Bronchial epithelial cell (primary cell): Measurements from ENCODE around the gene ERBB4. TPM values are rescaled to one million over a fixed set of nuclear protein-coding genes. Genes with fewer than 3 reads are reported as not detected.

ENCODE experiments used
- DNase-seq: peaks from one replicate; pipeline ENCODE4 v3.0.0-alpha.2; 2010; ENCODE audit warnings: low read depth
- FAIRE-seq: peaks from 2 replicates; lab custom pipeline; 2011; peaks lifted over from hg19 to GRCh38; lab: Jason Lieb, UNC
- H3K27me3 ChIP-seq: 2 replicates; pipeline ENCODE4 v1.5.1; 2011; ENCODE audit warnings: low read length; ENCODE audit not compliant: control insufficient read depth, insufficient read depth
- H3K36me3 ChIP-seq: 2 replicates; pipeline ENCODE4 v1.5.1; 2011; ENCODE audit warnings: low read length; ENCODE audit not compliant: control insufficient read depth, insufficient read depth
- H3K4me3 ChIP-seq: 2 replicates; pipeline ENCODE4 v1.5.1; 2011; ENCODE audit warnings: mild to moderate bottlenecking, low read depth, low read length, control low read depth
- CTCF ChIP-seq: IDR thresholded peaks from 2 replicates; pipeline ENCODE4 v1.5.1; 2011; ENCODE audit warnings: mild to moderate bottlenecking, moderate library complexity, low read length, control low read depth, inconsistent platforms; ENCODE audit not compliant: insufficient read depth, severe bottlenecking
- total RNA-seq: library from RNA; depleted of rRNA; stranded (reverse); fragments of >200 nt; gene quantifications from 2 replicates; pipeline ENCODE4 v1.2.1, GENCODE V29; 2014

Gene ERBB4
- total RNA-seq, 1 donor from 2014 or later = under 0.01 TPM

- H3K4me3 ChIP-seq = no peak overlapping the region
- TF ChIP-seq CTCF = no peak
- FAIRE-seq = no peak
- no peak for DNase-seq
- no peaks in the 10 kb centered on the region for H3K36me3 ChIP-seq
- H3K27me3 ChIP-seq = no peaks in the 10 kb centered on the region
Measured at GRCh38 chr2:211435331-211435730, 1103.3 kb downstream of the ERBB4 start.

GRCh38 chr2:211434773-211435172, 1103.8 kb downstream of the ERBB4 start:
- no peak for TF ChIP-seq CTCF
- no peak overlapping the region for H3K4me3 ChIP-seq
- FAIRE-seq = no peak
- no peaks in the 10 kb centered on the region for H3K27me3 ChIP-seq
- no peaks in the 10 kb centered on the region for H3K36me3 ChIP-seq
- DNase-seq = peak; percentile 70

GRCh38 chr2:211429256-211429920, 1109.2 kb downstream of the ERBB4 start:
- no peaks in the 10 kb centered on the region for H3K36me3 ChIP-seq
- H3K27me3 ChIP-seq = no peaks in the 10 kb centered on the region
- FAIRE-seq (no peak), DNase-seq (no peak)
- TF ChIP-seq CTCF = no peak
- H3K4me3 ChIP-seq = no peak overlapping the region

- Histone ChIP-seq H3K27me3 (no peaks in the 10 kb centered on the region), H3K36me3 (no peaks in the 10 kb centered on the region), H3K4me3 (no peak overlapping the region)
- TF ChIP-seq CTCF = no peak
- peak; percentile 15 for DNase-seq
- no peak for FAIRE-seq
Measured at GRCh38 chr2:211426240-211426639, 1112.4 kb downstream of the ERBB4 start.

GRCh38 chr2:211423018-211423417, 1115.6 kb downstream of the ERBB4 start:
- no peak for FAIRE-seq
- no peaks in the 10 kb centered on the region for H3K27me3 ChIP-seq
- no peak for TF ChIP-seq CTCF
- H3K36me3 ChIP-seq = no peaks in the 10 kb centered on the region
- DNase-seq = no peak
- no peak overlapping the region for H3K4me3 ChIP-seq

GRCh38 chr2:211417544-211417943, 1121.1 kb downstream of the ERBB4 start:
- DNase-seq (no peak), FAIRE-seq (no peak)
- H3K4me3 ChIP-seq = no peak overlapping the region
- no peak for TF ChIP-seq CTCF
- no peaks in the 10 kb centered on the region for H3K36me3 ChIP-seq
- no peaks in the 10 kb centered on the region for H3K27me3 ChIP-seq
